Measurements from ENCODE around the gene NUDT7. TPM values are rescaled to one million over a fixed set of nuclear protein-coding genes. Genes with fewer than 3 reads are reported as not detected.

NUDT7 gene
- total RNA-seq, 4 donors from 2014 or later: 5.8 to 14.4 (median 9.1) TPM

- DNase-seq: no peak
- Histone ChIP-seq H3K27ac (no peak overlapping the region), H3K27me3 (no peaks in the 10 kb centered on the region), H3K36me3 (no peaks in the 10 kb centered on the region), H3K4me3 (no peak overlapping the region), H3K9me3 (no peaks in the 10 kb centered on the region), H3K4me1 (peaks cover 0 to 10% (median 1%) of the 10 kb centered on the region in 4 donors)
- TF ChIP-seq POLR2A (IDR thresholded peaks at IDR 0.05) (no peak), CTCF (IDR thresholded peaks at IDR 0.05) (no peak)
These were observed 1.9 kb downstream of the NUDT7 start for GRCh38 chr16:77724174-77724573.

DNA sequence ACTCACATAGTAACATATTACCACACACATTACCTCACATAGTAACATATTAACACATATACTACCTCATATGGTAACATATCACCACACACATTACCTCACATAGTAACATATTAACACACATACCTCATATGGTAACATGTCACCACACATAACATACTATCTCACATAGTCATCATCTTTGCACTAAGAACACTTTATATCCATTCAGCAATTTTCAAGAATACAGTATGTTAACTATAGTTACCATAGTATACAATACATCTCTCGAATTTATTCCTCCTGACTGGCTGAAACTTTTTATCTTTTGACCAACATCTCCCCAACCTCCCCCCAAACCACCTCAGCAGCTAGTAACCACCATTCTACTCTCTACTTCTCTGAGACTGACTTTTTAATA is 7.6 kb downstream of the NUDT7 start:
- Histone ChIP-seq H3K36me3 (no peaks in the 10 kb centered on the region), H3K4me3 (no peak overlapping the region), H3K4me1 (no peaks in the 10 kb centered on the region), H3K9me3 (no peaks in the 10 kb centered on the region), H3K27me3 (no peaks in the 10 kb centered on the region), H3K27ac (no peak overlapping the region)
- no peak for DNase-seq
- TF ChIP-seq CTCF (IDR thresholded peaks at IDR 0.05) (no peak), POLR2A (IDR thresholded peaks at IDR 0.05) (no peak)

DNA sequence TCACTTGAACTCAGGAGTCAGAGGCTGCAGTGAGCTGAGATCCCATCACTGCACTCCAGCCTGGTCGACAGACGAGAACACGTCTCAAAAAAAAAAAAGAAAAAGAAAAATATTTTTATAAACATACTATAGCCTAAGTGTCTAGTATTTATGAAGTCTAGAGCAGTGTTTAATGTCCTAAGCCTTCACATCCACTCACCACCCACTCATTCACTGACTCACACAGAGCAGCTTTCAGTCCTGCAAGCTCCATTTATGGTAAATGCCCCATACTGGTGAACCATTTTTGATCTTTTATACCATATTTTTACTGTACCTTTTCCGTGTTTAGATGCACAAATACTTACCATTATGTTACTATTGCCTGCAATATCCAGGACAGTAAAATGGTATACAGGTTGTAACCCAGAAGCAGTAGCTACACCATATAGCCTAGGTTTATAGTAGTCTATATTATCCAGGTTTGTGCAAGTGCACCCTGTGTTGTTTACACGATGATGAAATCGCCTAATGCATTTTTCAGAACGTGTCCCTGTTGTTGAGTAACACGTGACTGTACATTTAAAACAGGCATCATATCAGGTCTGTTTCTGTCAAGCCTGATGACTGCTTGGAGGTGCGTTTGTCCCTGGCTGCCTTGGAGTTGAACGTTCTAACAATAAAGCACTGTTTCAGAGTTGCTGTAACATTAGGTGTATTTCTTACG is 10.1 kb downstream of the NUDT7 start:
- Histone ChIP-seq H3K9me3 (no peaks in the 10 kb centered on the region), H3K4me3 (no peak overlapping the region), H3K27ac (no peak overlapping the region), H3K27me3 (no peaks in the 10 kb centered on the region), H3K4me1 (no peaks in the 10 kb centered on the region), H3K36me3 (no peaks in the 10 kb centered on the region)
- DNase-seq: no peak
- no peak for TF ChIP-seq POLR2A (IDR thresholded peaks at IDR 0.05)

GRCh38 chr16:77736879-77737278 is 14.6 kb downstream of the NUDT7 start:
- H3K36me3 ChIP-seq: no peaks in the 10 kb centered on the region
- no peaks in the 10 kb centered on the region for H3K9me3 ChIP-seq
- no peaks in the 10 kb centered on the region for H3K27me3 ChIP-seq
- TF ChIP-seq CTCF (IDR thresholded peaks at IDR 0.05) (no peak), POLR2A (IDR thresholded peaks at IDR 0.05) (no peak)
- H3K4me3 ChIP-seq: no peak overlapping the region
- DNase-seq: no peak
- H3K4me1 ChIP-seq: no peaks in the 10 kb centered on the region
- no peak overlapping the region for H3K27ac ChIP-seq

- no peak overlapping the region for H3K4me3 ChIP-seq
- TF ChIP-seq POLR2A (IDR thresholded peaks at IDR 0.05): no peak
- no peak for TF ChIP-seq CTCF (IDR thresholded peaks at IDR 0.05)
- H3K36me3 ChIP-seq: no peaks in the 10 kb centered on the region
- H3K4me1 ChIP-seq: no peaks in the 10 kb centered on the region
- H3K27ac ChIP-seq: no peak overlapping the region
- no peak for DNase-seq
- no peaks in the 10 kb centered on the region for H3K27me3 ChIP-seq
- H3K9me3 ChIP-seq: no peaks in the 10 kb centered on the region
These were observed 16.6 kb downstream of the NUDT7 start for GRCh38 chr16:77738706-77739558.

DNA sequence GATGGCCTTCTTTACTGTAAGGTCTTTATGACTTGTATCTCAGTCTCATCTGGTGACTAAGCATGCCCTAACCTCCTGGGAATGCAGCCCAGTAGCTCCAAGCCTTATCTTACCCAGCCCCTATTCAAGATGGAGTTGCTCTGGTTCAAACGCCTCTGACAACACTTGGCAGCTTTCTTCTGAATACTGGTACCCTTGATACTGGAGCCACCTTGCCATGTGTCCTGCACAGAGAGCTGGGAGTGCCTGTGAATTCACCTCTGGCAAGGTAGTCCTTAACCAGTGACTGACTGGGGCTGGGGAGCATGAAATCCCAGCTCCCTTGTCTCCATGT is 17.2 kb downstream of the NUDT7 start:
- DNase-seq: no peak
- Histone ChIP-seq H3K27ac (no peak overlapping the region), H3K9me3 (no peaks in the 10 kb centered on the region), H3K4me1 (no peaks in the 10 kb centered on the region), H3K27me3 (no peaks in the 10 kb centered on the region), H3K4me3 (no peak overlapping the region), H3K36me3 (no peaks in the 10 kb centered on the region)
- TF ChIP-seq CTCF (IDR thresholded peaks at IDR 0.05) (no peak), POLR2A (IDR thresholded peaks at IDR 0.05) (no peak)

Measured in Peyer's patch (tissue), 4 donors.